Sigmoid colon (tissue), 7 donors: ENCODE results near the gene PACS2. TPM values are rescaled to one million over a fixed set of nuclear protein-coding genes. Genes with fewer than 3 reads are reported as not detected.

Experiments
- DNase-seq: peaks from one replicate; pipeline ENCODE4 v3.0.0-alpha.2; 2019
- H3K27ac ChIP-seq, 4 donors: fragments of 200-600 bp; sonication (generic); one replicate each; pipeline ENCODE4 v1.5.1; 2016 to 2019; ENCODE audit warnings: mild to moderate bottlenecking in 1 of 4
- H3K27me3 ChIP-seq, 3 donors: fragments of 200-600 bp; sonication (generic); one replicate each; pipeline ENCODE4 v1.5.1; 2019; ENCODE audit warnings: mild to moderate bottlenecking in 1 of 3
- H3K36me3 ChIP-seq, 4 donors: fragments of 200-600 bp; sonication (generic); one replicate each; pipeline ENCODE4 v1.5.1; 2016 to 2019
- H3K4me1 ChIP-seq, 4 donors: fragments of 200-600 bp; sonication (generic); one replicate each; pipeline ENCODE4 v1.5.1; 2017 to 2019
- H3K4me3 ChIP-seq, 4 donors: fragments of 200-600 bp; sonication (generic); one replicate each; pipeline ENCODE4 v1.5.1; 2017 to 2019; ENCODE audit warnings: mild to moderate bottlenecking in 2 of 4, moderate library complexity in 1 of 4
- H3K9me3 ChIP-seq, 4 donors: fragments of 200-600 bp in 3 of 4; sonication (generic) in 3 of 4; one replicate each; pipeline versions ENCODE4 v1.5.1 to v1.6.1; 2013 to 2019
- CTCF ChIP-seq, 4 experiments: fragments of 450-650 bp in 3 of 4; fragments of 200-600 bp in 1 of 4; IDR thresholded peaks; one replicate each; pipeline ENCODE4 v1.5.1; 2016 to 2019; ENCODE audit warnings: antibody characterized with exemption in 4 of 4, mild to moderate bottlenecking in 3 of 4, moderate library complexity in 2 of 4
- EP300 ChIP-seq, 4 donors: sonication (generic); formaldehyde crosslinking; IDR thresholded peaks; one replicate each; pipeline ENCODE4 v1.6.1; 2017; ENCODE audit warnings: antibody characterized with exemption in 4 of 4
- POLR2A ChIP-seq, 2 donors: fragments of 450-650 bp; IDR thresholded peaks; one replicate each; pipeline ENCODE4 v1.6.1; 2016; ENCODE audit warnings: antibody characterized with exemption in 2 of 2, mild to moderate bottlenecking in 2 of 2, moderate library complexity in 2 of 2
- POLR2AphosphoS5 ChIP-seq, 4 donors: sonication (generic); formaldehyde crosslinking; IDR thresholded peaks; one replicate each; pipeline ENCODE4 v1.6.1; 2017; ENCODE audit warnings: antibody characterized with exemption in 4 of 4
- WGBS, 2 donors: extraction: QIAGEN DNeasy Blood & Tissue Kit; methylation state at CpG; one replicate each; pipeline ENCODE4 v1.1.7; 2013; 5-methylcytosine and 5-hydroxymethylcytosine counted together
- intact Hi-C: fragments of 100-400 bp; cut with DNase I; formaldehyde crosslinking; loops from one replicate; pipeline ENCODE4 v1.15.1; 2023
- polyA plus RNA-seq, 3 donors: library from polyadenylated mRNA; stranded (reverse); fragments of 200-250 nt; gene quantifications; one replicate each; pipeline ENCODE4 v1.2.3, GENCODE V29; 2013
- total RNA-seq, 4 donors: library from RNA; depleted of rRNA; stranded (reverse); fragments of >200 nt; gene quantifications; one replicate each; pipeline ENCODE4 v1.1.0, GENCODE V29; 2016
- donor health status: healthy with polysubstance abuse.
- donor health status: Bipolar disorder and iron deficiency.
- donor health status: healthy.

Gene PACS2
- total and polyA plus RNA-seq, 7 donors = 19.8 to 90.6 (median 46.7) TPM

- peaks cover 0 to 16% (median 12%) of the 10 kb centered on the region in 4 donors for H3K4me1 ChIP-seq
- no peak overlapping the region for H3K27ac ChIP-seq
- no peak for DNase-seq
- peaks cover 0 to 22% (median under 1%) of the 10 kb centered on the region in 4 donors for H3K36me3 ChIP-seq
- H3K9me3 ChIP-seq = no peaks in the 10 kb centered on the region
- H3K4me3 ChIP-seq = no peak overlapping the region
- no peaks in the 10 kb centered on the region for H3K27me3 ChIP-seq
- intact Hi-C loops = loop anchor here (5.0 kb wide), 1 partner anchor 82 kb away; the partner anchor contains the start of gene TMEM121
- TF ChIP-seq POLR2A (IDR thresholded peaks at IDR 0.05) = no peak
- TF ChIP-seq POLR2AphosphoS5 (IDR thresholded peaks at IDR 0.05) = no peak
- no peak for TF ChIP-seq EP300 (IDR thresholded peaks at IDR 0.05)
- TF ChIP-seq CTCF (IDR thresholded peaks at IDR 0.05) = no peak
- WGBS, 2 donors = 88 to 90% methylated on average over 17 of the region's 17 CpGs
Measured at GRCh38 chr14:105444859-105445258, 130.3 kb downstream of the PACS2 start.

DNA sequence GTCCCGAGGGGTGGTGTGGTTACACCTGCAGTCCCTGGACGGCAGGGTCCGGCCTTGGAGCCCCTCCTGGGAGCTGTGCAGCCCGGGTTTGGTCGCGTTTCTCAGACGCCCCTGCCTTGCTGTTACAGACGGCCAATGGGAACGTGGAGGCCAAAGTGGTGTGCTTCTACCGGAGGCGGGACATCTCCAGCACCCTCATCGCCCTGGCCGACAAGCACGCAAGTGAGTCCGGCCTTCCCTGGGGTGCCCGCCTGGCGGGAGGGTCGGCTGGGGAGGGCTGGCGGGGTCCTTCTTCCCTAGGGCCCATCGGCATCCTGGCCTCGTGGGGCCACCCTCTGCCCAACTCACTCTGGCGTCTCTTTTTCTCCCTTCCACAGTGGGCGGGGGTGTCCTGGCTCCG, 130.7 kb downstream of the PACS2 start:
- DNase-seq = no peak
- H3K36me3 ChIP-seq = peaks cover 4 to 22% (median 5%) of the 10 kb centered on the region in 4 donors
- intact Hi-C loops = loop anchor here (5.0 kb wide), 1 partner anchor 82 kb away; the partner anchor contains the start of gene TMEM121

GRCh38 chr14:105445901-105446845, 131.6 kb downstream of the PACS2 start:
- H3K27ac ChIP-seq = no peak overlapping the region
- H3K27me3 ChIP-seq = no peaks in the 10 kb centered on the region
- H3K9me3 ChIP-seq = no peaks in the 10 kb centered on the region
- no peak for TF ChIP-seq POLR2A (IDR thresholded peaks at IDR 0.05)
- TF ChIP-seq POLR2AphosphoS5 (IDR thresholded peaks at IDR 0.05) = no peak
- no peak for TF ChIP-seq EP300 (IDR thresholded peaks at IDR 0.05)
- TF ChIP-seq CTCF (IDR thresholded peaks at IDR 0.05) = no peak
- H3K4me1 ChIP-seq = peaks cover 0 to 16% (median 12%) of the 10 kb centered on the region in 4 donors
- intact Hi-C loops = loop anchor here (5.0 kb wide), 1 partner anchor 81 kb away; the partner anchor contains the start of gene TMEM121
- no peak overlapping the region for H3K4me3 ChIP-seq
- peaks cover 10 to 28% (median 13%) of the 10 kb centered on the region in 4 donors for H3K36me3 ChIP-seq
- WGBS, 2 donors = 93 to 94% methylated on average over 26 of the region's 26 CpGs
- no peak for DNase-seq

More for the DNA sequence above, 130.7 kb downstream of the PACS2 start:
- no peaks in the 10 kb centered on the region for H3K27me3 ChIP-seq
- WGBS, 2 donors = 90 to 91% methylated on average over 24 of the region's 24 CpGs
- H3K9me3 ChIP-seq = no peaks in the 10 kb centered on the region
- H3K4me1 ChIP-seq = peaks cover 0 to 16% (median 12%) of the 10 kb centered on the region in 4 donors
- no peak for TF ChIP-seq POLR2AphosphoS5 (IDR thresholded peaks at IDR 0.05)
- TF ChIP-seq EP300 (IDR thresholded peaks at IDR 0.05) = no peak
- no peak for TF ChIP-seq CTCF (IDR thresholded peaks at IDR 0.05)
- no peak for TF ChIP-seq POLR2A (IDR thresholded peaks at IDR 0.05)
- no peak overlapping the region for H3K4me3 ChIP-seq
- H3K27ac ChIP-seq = no peak overlapping the region

GRCh38 chr14:105446971-105447370, 132.4 kb downstream of the PACS2 start:
- H3K4me1 ChIP-seq = peaks cover 0 to 16% (median 12%) of the 10 kb centered on the region in 4 donors
- no peak for TF ChIP-seq POLR2A (IDR thresholded peaks at IDR 0.05)
- TF ChIP-seq CTCF (IDR thresholded peaks at IDR 0.05) = no peak
- no peak for TF ChIP-seq POLR2AphosphoS5 (IDR thresholded peaks at IDR 0.05)
- TF ChIP-seq EP300 (IDR thresholded peaks at IDR 0.05) = no peak
- no peak for DNase-seq
- H3K27ac ChIP-seq = no peak overlapping the region
- no peaks in the 10 kb centered on the region for H3K9me3 ChIP-seq
- 80 to 85% methylated on average over 14 of the region's 14 CpGs for WGBS, 2 donors
- intact Hi-C loops = loop anchor here (5.0 kb wide), 1 partner anchor 80 kb away; the partner anchor contains the start of gene TMEM121
- H3K27me3 ChIP-seq = no peaks in the 10 kb centered on the region
- H3K36me3 ChIP-seq = peaks cover 13 to 35% (median 14%) of the 10 kb centered on the region in 4 donors
- H3K4me3 ChIP-seq = no peak overlapping the region

Other genes with a start within 250 kb of the PACS2 start
- 1 to 10 TPM; 1.8 to 2.3 (median 2.0) TPM for gene GPR132, start 249.3 kb upstream of the PACS2 start, total RNA-seq
- gene GPR132, start 249.3 kb upstream of the PACS2 start, polyA plus RNA-seq = 1 to 10 TPM in 2 of 3 donors, under 1 TPM in 1; 0.60 to 8.4 (median 1.4) TPM
- 1 to 10 TPM; 1.8 to 4.2 (median 3.5) TPM for gene JAG2, start 146.0 kb upstream of the PACS2 start, total RNA-seq
- gene JAG2, start 146.0 kb upstream of the PACS2 start, polyA plus RNA-seq = 10 to 100 TPM in 1 of 3 donors, 1 to 10 TPM in 1, under 1 TPM in 1; 0.60 to 12.3 (median 2.1) TPM
- 10 to 100 TPM in 1 of 4 donors, 1 to 10 TPM in 3; 4.1 to 10.5 (median 6.1) TPM for gene NUDT14, start 133.4 kb upstream of the PACS2 start, total RNA-seq
- 10 to 100 TPM; 24.3 to 47.4 (median 32.4) TPM for gene NUDT14, start 133.4 kb upstream of the PACS2 start, polyA plus RNA-seq
- 10 to 100 TPM; 31.3 to 46.7 (median 37.1) TPM for gene BTBD6, start 66.2 kb upstream of the PACS2 start, total RNA-seq
- 10 to 100 TPM; 39.8 to 63.7 (median 51.1) TPM for gene BTBD6, start 66.2 kb upstream of the PACS2 start, polyA plus RNA-seq
- gene BRF1, start 13.7 kb upstream of the PACS2 start, total RNA-seq = 10 to 100 TPM; 19.3 to 39.2 (median 28.5) TPM
- 10 to 100 TPM in 2 of 3 donors, 1 to 10 TPM in 1; 9.0 to 23.7 (median 12.6) TPM for gene BRF1, start 13.7 kb upstream of the PACS2 start, polyA plus RNA-seq
- gene TEX22, start 83.8 kb downstream of the PACS2 start, total RNA-seq = not detected
- under 1 TPM in 1 of 3 donors, not detected in 2; 0.50 TPM for gene TEX22, start 83.8 kb downstream of the PACS2 start, polyA plus RNA-seq
- 10 to 100 TPM; 25.7 to 92.8 (median 46.1) TPM for gene MTA1, start 105.1 kb downstream of the PACS2 start, total RNA-seq
- 10 to 100 TPM; 14.3 to 70.7 (median 18.6) TPM for gene MTA1, start 105.1 kb downstream of the PACS2 start, polyA plus RNA-seq
- gene CRIP2, start 160.1 kb downstream of the PACS2 start, total RNA-seq = 10 to 100 TPM; 49.8 to 79.5 (median 57.1) TPM
- gene CRIP2, start 160.1 kb downstream of the PACS2 start, polyA plus RNA-seq = 10 to 100 TPM; 13.6 to 50.0 (median 34.2) TPM
- 10 to 100 TPM in 3 of 4 donors, 1 to 10 TPM in 1; 4.9 to 24.3 (median 15.4) TPM for gene CRIP1, start 172.1 kb downstream of the PACS2 start, total RNA-seq
- gene CRIP1, start 172.1 kb downstream of the PACS2 start, polyA plus RNA-seq = 100 to 1,000 TPM; 168 to 403 (median 199) TPM
- gene TEDC1, start 176.5 kb downstream of the PACS2 start, total RNA-seq = 1 to 10 TPM in 2 of 4 donors, under 1 TPM in 2; 0.16 to 5.2 (median 1.0) TPM
- gene TEDC1, start 176.5 kb downstream of the PACS2 start, polyA plus RNA-seq = 10 to 100 TPM; 17.8 to 36.0 (median 19.2) TPM
- 1 to 10 TPM; 3.0 to 8.0 (median 6.2) TPM for gene TMEM121, start 211.8 kb downstream of the PACS2 start, total RNA-seq
- 1 to 10 TPM in 1 of 3 donors, not detected in 2; 2.3 TPM for gene TMEM121, start 211.8 kb downstream of the PACS2 start, polyA plus RNA-seq